HepG2 (cell line): Measurements from ENCODE around the gene CHD2. TPM values are rescaled to one million over a fixed set of nuclear protein-coding genes. Genes with fewer than 3 reads are reported as not detected.

Experiments
- ATAC-seq: fragments of 200-7000 bp; cut with Tn5 transposase; 3 replicates; pipeline ENCODE4 v1.9.1; 2020; ENCODE audit warnings: mild to moderate bottlenecking, moderate library complexity
- BruUV-seq: library from RNA; stranded (reverse); fragments of 400-500 nt; replicated peaks from 2 replicates; lab custom pipeline; 2021; lab: Mats Ljungman, UMichigan
- CTCF ChIA-PET: fragments of 300-600 bp; formaldehyde crosslinking; extraction: SDS; loops from one replicate; lab custom pipeline; 2021; ENCODE audit warnings: low total read pairs, inconsistent platforms, low intra/inter-chr PET ratio; lab: Yijun Ruan, JAX
- POLR2A ChIA-PET: fragments of 350-600 bp; sonication (Branson Sonifier 250); formaldehyde crosslinking; loops from one replicate; lab custom pipeline; 2020; ENCODE audit warnings: antibody characterized with exemption, inconsistent platforms; lab: Yijun Ruan, JAX
- DNase-seq: peaks from one replicate; pipeline ENCODE4 v3.0.0-alpha.2; 2015; ENCODE audit warnings: low spot score
- FAIRE-seq: peaks from 3 replicates; lab custom pipeline; 2011; peaks lifted over from hg19 to GRCh38; lab: Jason Lieb, UNC
- H2AFZ ChIP-seq: one replicate; pipeline ENCODE4 v1.6.1; 2011; ENCODE audit warnings: low read length, inconsistent platforms
- H3K27ac ChIP-seq: fragments of 300-600 bp; 3 replicates; pipeline ENCODE4 v1.8.0; 2011; ENCODE audit warnings: mixed run types, mild to moderate bottlenecking, mixed read lengths, low read length, inconsistent platforms; ENCODE audit not compliant: insufficient read depth; ENCODE audit errors: extremely low read length
- H3K27me3 ChIP-seq, 2 experiments: fragments of 200-600 bp in 1 of 2; 2 replicates in 1 of 2; 3 replicates in 1 of 2; pipeline versions ENCODE4 v1.6.0 to v1.8.0; 2011; ENCODE audit warnings: low read length in 2 of 2, mild to moderate bottlenecking in 2 of 2, moderate library complexity in 2 of 2, inconsistent platforms in 1 of 2; ENCODE audit not compliant: insufficient read depth in 2 of 2, control insufficient read depth in 1 of 2
- H3K36me3 ChIP-seq, 2 experiments: fragments of 200-600 bp in 1 of 2; replicated peaks in 1 of 2; 2 replicates in 1 of 2; 3 replicates in 1 of 2; pipeline versions ENCODE4 v1.5.1 to v1.8.0; 2011; ENCODE audit warnings: low read length in 2 of 2, inconsistent platforms in 1 of 2; ENCODE audit not compliant: insufficient read depth in 2 of 2, control insufficient read depth in 1 of 2
- H3K4me1 ChIP-seq: 2 replicates; pipeline ENCODE4 v1.5.1; 2012; ENCODE audit warnings: low read length, inconsistent platforms; ENCODE audit not compliant: insufficient read depth
- H3K4me2 ChIP-seq: 2 replicates; pipeline ENCODE4 v1.6.0; 2011; ENCODE audit warnings: low read depth, low read length, inconsistent platforms
- H3K4me3 ChIP-seq, 3 experiments: fragments of 200-600 bp in 1 of 3; sonication (generic), shearing (Covaris generic) in 1 of 3; replicated peaks in 1 of 3; 2 replicates each; pipeline ENCODE4 v1.5.1; 2011 to 2016; ENCODE audit warnings: low read length in 3 of 3, inconsistent platforms in 2 of 3, low read depth in 2 of 3, mild to moderate bottlenecking in 2 of 3, control low read depth in 1 of 3, mixed read lengths in 1 of 3; ENCODE audit not compliant: insufficient read depth in 1 of 3
- H3K79me2 ChIP-seq: one replicate; pipeline ENCODE4 v1.6.1; 2011; ENCODE audit warnings: low read length, inconsistent platforms; ENCODE audit not compliant: insufficient read depth
- H3K9ac ChIP-seq: 2 replicates; pipeline ENCODE4 v1.6.0; 2011; ENCODE audit warnings: mild to moderate bottlenecking, low read depth, low read length, inconsistent platforms; ENCODE audit not compliant: insufficient read depth
- H3K9me3 ChIP-seq: 2 replicates; pipeline ENCODE4 v1.5.1; 2012; ENCODE audit warnings: mild to moderate bottlenecking, low read length
- H4K20me1 ChIP-seq: 2 replicates; pipeline ENCODE4 v1.6.0; 2011; ENCODE audit warnings: inconsistent platforms, mild to moderate bottlenecking, low read length, moderate library complexity; ENCODE audit not compliant: insufficient read depth
- ATF3 ChIP-seq: sonication (generic); formaldehyde crosslinking; IDR thresholded peaks from 2 replicates; pipeline ENCODE4 v1.4.0; 2020; ENCODE audit warnings: missing genetic modification reagents
- CCAR2 ChIP-seq: fragments of 200-400 bp; formaldehyde crosslinking; optimal IDR thresholded peaks from 2 replicates; pipeline ENCODE3; 2018; ENCODE audit warnings: low read depth, mild to moderate bottlenecking, low read length, moderate library complexity
- ELF3 ChIP-seq: IDR thresholded peaks from 2 replicates; pipeline ENCODE4 v1.6.1; 2016; ENCODE audit warnings: missing genetic modification reagents, missing compliant biosample characterization
- EZH2 ChIP-seq: conservative IDR thresholded peaks from 2 replicates; pipeline ENCODE4 v1.6.1; 2012; ENCODE audit warnings: mild to moderate bottlenecking, low read depth, low read length, moderate library complexity
- FLYWCH1 ChIP-seq: sonication (generic); formaldehyde crosslinking; IDR thresholded peaks from 2 replicates; pipeline ENCODE4 v1.8.1; 2023; ENCODE audit warnings: mild to moderate bottlenecking, missing genetic modification reagents
- GTF2F1 ChIP-seq: fragments of 150-350 bp; IDR thresholded peaks from 2 replicates; pipeline ENCODE4 v1.6.1; 2014; ENCODE audit warnings: low read length
- KDM1A ChIP-seq: IDR thresholded peaks from 2 replicates; pipeline ENCODE4 v1.6.1; 2016; ENCODE audit warnings: missing compliant biosample characterization
- POLR2AphosphoS5 ChIP-seq: IDR thresholded peaks from 2 replicates; pipeline ENCODE4 v1.6.1; 2012; ENCODE audit warnings: low read depth, low read length
- RARA ChIP-seq: IDR thresholded peaks from 2 replicates; pipeline ENCODE4 v1.6.1; 2016; ENCODE audit warnings: missing genetic modification reagents, missing compliant biosample characterization
- RBM22 ChIP-seq: fragments of 200-400 bp; formaldehyde crosslinking; optimal IDR thresholded peaks from 2 replicates; pipeline ENCODE3; 2017; ENCODE audit warnings: mild to moderate bottlenecking, low read length, moderate library complexity
- RCOR2 ChIP-seq: IDR thresholded peaks from 2 replicates; pipeline ENCODE4 v1.6.1; 2016; ENCODE audit warnings: missing biosample characterization, missing genetic modification reagents
- REPIN1 ChIP-seq: sonication (generic); formaldehyde crosslinking; IDR thresholded peaks from 2 replicates; pipeline ENCODE4 v1.8.0; 2022; ENCODE audit warnings: missing genetic modification reagents, low read depth, mild to moderate bottlenecking, borderline replicate concordance
- RXRB ChIP-seq: IDR thresholded peaks from 2 replicates; pipeline ENCODE4 v1.6.1; 2016; ENCODE audit warnings: borderline replicate concordance, missing genetic modification reagents, missing compliant biosample characterization
- SNRNP70 ChIP-seq: fragments of 200-400 bp; formaldehyde crosslinking; IDR thresholded peaks from 2 replicates; pipeline ENCODE4 v1.6.1; 2017; ENCODE audit warnings: mild to moderate bottlenecking, low read depth, low read length, moderate library complexity
- TAF15 ChIP-seq: fragments of 200-400 bp; formaldehyde crosslinking; IDR thresholded peaks from one replicate; pipeline ENCODE4 v1.6.1; 2018; ENCODE audit warnings: mild to moderate bottlenecking, low read depth, low read length; ENCODE audit not compliant: poor library complexity, severe bottlenecking
- ZNF652 ChIP-seq: IDR thresholded peaks from 2 replicates; pipeline ENCODE4 v1.6.1; 2016; ENCODE audit warnings: low read depth, borderline replicate concordance
- WGBS: methylation state at CpG from one replicate; pipeline ENCODE4 v1.1.6; 2017; ENCODE audit warnings: low lambda C conversion rate; 5-methylcytosine and 5-hydroxymethylcytosine counted together
- in situ Hi-C: cut with HindIII; loops from 2 replicates; pipeline ENCODE4 v1.10.0; 2017; ENCODE audit warnings: low pct_unique_long_range_greater_than_20kb; ENCODE audit not compliant: extremely low pct_ligation_motif_present
- intact Hi-C: fragments of 100-400 bp; cut with micrococcal nuclease; formaldehyde crosslinking; loops from one replicate; pipeline ENCODE4 v1.10.0; 2022; ENCODE audit not compliant: unreplicated experiment
- polyA plus RNA-seq, 8 experiments: library from polyadenylated mRNA; depleted of rRNA in 3 of 8; stranded (reverse) in 7 of 8; unstranded in 1 of 8; fragments of >200 nt; fragmentation: Illumina TruSeq in 4 of 8; extraction: Trizol in 4 of 8; gene quantifications; 2 replicates each; pipeline versions ENCODE4 v1.2.1 to v1.2.3, GENCODE V29; 2011 to 2016; ENCODE audit warnings: low read depth in 4 of 8, missing spikeins in 1 of 8, mixed read lengths in 1 of 8; ENCODE audit not compliant: insufficient read depth in 1 of 8
- total RNA-seq, 5 experiments: library from RNA; depleted of rRNA; stranded (reverse); fragments of >200 nt; fragmentation: Illumina TruSeq; extraction: Trizol; gene quantifications; 2 replicates each; pipeline ENCODE4 v1.2.3, GENCODE V29; 2016; ENCODE audit warnings: low read depth in 1 of 5

CHD2 gene
- total and polyA plus RNA-seq, 2 of the 13 experiments (the other 11 are each of a cell fraction or from before 2014, with no cell fraction given), result 54.0 to 54.1 TPM

GRCh38 chr15:92914103-92914499, 14.0 kb downstream of the CHD2 start (continued):
- TF ChIP-seq RCOR2 (CRISPR knock-in tag), result no peak
- TF ChIP-seq CCAR2, result no peak
- TF ChIP-seq ATF3 (CRISPR knock-in tag), result no peak
- no peak for TF ChIP-seq EZH2

- intact Hi-C loops, result no loop called here
- Histone ChIP-seq H3K4me2 (peak overlapping the region; percentile 18), H3K9ac (no peak overlapping the region), H3K9me3 (no peaks in the 10 kb centered on the region), H4K20me1 (peaks cover 52% of the 10 kb centered on the region), H3K79me2 (peaks cover 98% of the 10 kb centered on the region), H3K27ac (peak overlapping the region; percentile 20), H3K36me3 (no peaks in the 10 kb centered on the region; a peak in 2 of 5 replicates), H2AFZ (no peak overlapping the region), H3K4me3 (no peak overlapping the region), H3K4me1 (peaks cover 99% of the 10 kb centered on the region), H3K27me3 (no peaks in the 10 kb centered on the region)
- POLR2A ChIA-PET, result interaction anchor here (0.8 to 8.4 kb wide), 5 partner anchors 7 to 106 kb away, joined by 3 to 62 read pairs (median 7); no protein-coding TSS in a partner anchor
- TF ChIP-seq POLR2AphosphoS5 (0 out of 2 replicates have a peak, but pooled peaks have one; percentile 12), TAF15 (no peak), ELF3 (CRISPR knock-in tag) (0 out of 2 replicates have a peak, but pooled peaks have one; percentile 30), GTF2F1 (no peak), ZNF652 (CRISPR knock-in tag) (peak; percentile 39; the same call in 1 of the 2 replicates), RBM22 (peak; percentile 85), REPIN1 (CRISPR knock-in tag) (no peak), SNRNP70 (no peak), KDM1A (CRISPR knock-in tag) (no peak), RXRB (CRISPR knock-in tag) (0 out of 2 replicates have a peak, but pooled peaks have one; percentile 16), RARA (CRISPR knock-in tag) (no peak), FLYWCH1 (CRISPR knock-in tag) (no peak)
- 62% methylated on average over 4 of the region's 4 CpGs for WGBS
- no peak for FAIRE-seq
- in situ Hi-C loops, result no loop called here
- ATAC-seq, result 0 out of 3 replicates have a peak, but pooled peaks have one; percentile 7
- BruUV-seq, result no TSS peak
- DNase-seq, result no peak
- CTCF ChIA-PET, result no interaction called here
These were observed 14.7 kb downstream of the CHD2 start for GRCh38 chr15:92914768-92915221.
